MM.1S (cell line): ENCODE results near the gene ITGB5.

ENCODE experiments used
- CTCF ChIP-seq: fragments of 300-600 bp; sonication (generic); IDR thresholded peaks from 2 replicates; pipeline ENCODE4 v1.5.1; 2016; ENCODE audit warnings: antibody characterized with exemption, low read length, mixed read lengths
- EZH2phosphoT487 ChIP-seq: fragments of 300-600 bp; sonication (generic); IDR thresholded peaks from 2 replicates; pipeline ENCODE4 v1.6.1; 2018; ENCODE audit warnings: antibody characterized with exemption, low read length

DNA sequence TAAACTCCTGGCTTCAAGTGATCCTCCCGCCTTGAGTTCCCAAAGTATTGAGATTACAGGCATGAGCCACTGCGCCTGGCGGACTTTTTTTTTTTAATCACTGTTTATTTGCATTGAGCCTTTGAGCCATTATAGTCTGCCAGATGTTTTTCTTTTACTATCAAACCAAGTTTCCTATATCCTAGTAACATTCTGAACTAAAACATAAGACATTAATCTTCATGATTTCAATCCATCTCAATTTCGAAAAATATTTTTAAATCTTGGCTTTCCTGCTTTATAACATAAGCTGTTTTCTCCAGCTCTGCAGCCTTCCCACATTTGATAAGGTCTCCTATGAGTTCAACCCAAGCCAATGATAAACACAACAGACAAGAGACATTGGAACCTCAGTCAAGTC lies 81.5 kb downstream of the ITGB5 start:
- TF ChIP-seq EZH2phosphoT487 = no peak
- no peak for TF ChIP-seq CTCF
